Left cardiac atrium (tissue), 4 donors: Measurements from ENCODE around the gene KCNK4. TPM values are rescaled to one million over a fixed set of nuclear protein-coding genes. Genes with fewer than 3 reads are reported as not detected.

Experiments used
- ATAC-seq, 2 donors: fragments of 200-7000 bp; cut with Tn5 transposase; one replicate each; pipeline ENCODE4 v1.9.1; 2020; ENCODE audit warnings: mild to moderate bottlenecking in 2 of 2, moderate library complexity in 2 of 2
- DNase-seq: peaks from one replicate; pipeline ENCODE4 v3.0.0-alpha.2; 2020
- intact Hi-C, 2 donors: fragments of 100-400 bp; cut with DNase I; formaldehyde crosslinking; loops; one replicate each; pipeline versions ENCODE4 v1.14.1 to v1.15.1; 2022 to 2023
- microRNA-seq, 2 donors: library from miRNA; unstranded; fragments of <30 nt; microRNA quantifications; one replicate each; pipeline ENCODE4 v1.2.0, GENCODE V29; 2020
- total RNA-seq, 2 donors: library from RNA; stranded (reverse); fragmentation: NEBNext Ultra II Directional; extraction: Animal tissue kit (Norgen Biotek cat#: 25700); gene quantifications; one replicate each; pipeline ENCODE4 v1.2.1, GENCODE V29; 2021
- donor health status: DM: no; HTN: yes; CAD: no.
- donor health status: DM: no; HTN: yes; CAD: no; lungs with severe emphysema.
- donor health status: DM: yes; HTN: yes; CAD: no.
- donor health status: Dilated cardiomyopathy.

The KCNK4 gene
- total RNA-seq, 2 donors from 2014 or later = 0.13 TPM; not detected in 1

GRCh38 chr11:64348383-64349024 lies 57.4 kb downstream of the KCNK4 start:
- intact Hi-C loops = no loop called here
- ATAC-seq = peak in 1 of 2 donors; percentile 67
- no peak for DNase-seq

GRCh38 chr11:64349025-64349387 lies 57.9 kb downstream of the KCNK4 start:
- DNase-seq = no peak
- intact Hi-C loops = no loop called here
- no peak for ATAC-seq

- intact Hi-C loops = no loop called here
- ATAC-seq = no peak
These were observed 58.3 kb downstream of the KCNK4 start for GRCh38 chr11:64349404-64349803.

More at GRCh38 chr11:64349404-64349803, 58.3 kb downstream of the KCNK4 start:
- DNase-seq = no peak

Small RNA genes within 50 kb of the gene (microRNA-seq; reads per million reads assigned to microRNA genes)
- gene MIR7155 = 0.60 to 1.1 reads per million in 2 donors

Other genes with a start within 250 kb of the KCNK4 start
- 10 to 100 TPM; 37.9 to 48.0 TPM for gene MACROD1, start 125.2 kb upstream of the KCNK4 start, total RNA-seq
- 100 to 1,000 TPM; 102 to 125 TPM for gene STIP1, start 105.1 kb upstream of the KCNK4 start, total RNA-seq
- 10 to 100 TPM; 23.8 to 25.8 TPM for gene FERMT3, start 84.6 kb upstream of the KCNK4 start, total RNA-seq
- 10 to 100 TPM; 59.6 to 61.2 TPM for gene TRPT1, start 65.1 kb upstream of the KCNK4 start, total RNA-seq
- gene NUDT22, start 65.0 kb upstream of the KCNK4 start, total RNA-seq = 10 to 100 TPM; 58.8 to 82.0 TPM
- 10 to 100 TPM; 49.2 to 49.3 TPM for gene DNAJC4, start 60.8 kb upstream of the KCNK4 start, total RNA-seq
- 100 to 1,000 TPM; 276 to 310 TPM for gene VEGFB, start 56.7 kb upstream of the KCNK4 start, total RNA-seq
- 10 to 100 TPM; 63.9 to 66.9 TPM for gene FKBP2, start 50.2 kb upstream of the KCNK4 start, total RNA-seq
- 100 to 1,000 TPM; 122 to 135 TPM for gene PPP1R14B, start 44.4 kb upstream of the KCNK4 start, total RNA-seq
- gene PLCB3, start 39.8 kb upstream of the KCNK4 start, total RNA-seq = 10 to 100 TPM; 13.6 to 14.4 TPM
- gene BAD, start 6.6 kb upstream of the KCNK4 start, total RNA-seq = 10 to 100 TPM; 68.9 to 96.3 TPM
- 10 to 100 TPM; 31.6 to 32.6 TPM for gene GPR137, start 5.5 kb upstream of the KCNK4 start, total RNA-seq
- under 1 TPM in 1 of 2 donors, not detected in 1; 0.32 TPM for gene CATSPERZ, start 9.1 kb downstream of the KCNK4 start, total RNA-seq
- 100 to 1,000 TPM; 147 to 150 TPM for gene ESRRA, start 14.2 kb downstream of the KCNK4 start, total RNA-seq
- gene TRMT112, start 26.3 kb downstream of the KCNK4 start, total RNA-seq = 100 to 1,000 TPM in 1 of 2 donors, 10 to 100 TPM in 1; 94.1 to 101 TPM
- 100 to 1,000 TPM; 264 to 298 TPM for gene PRDX5, start 26.8 kb downstream of the KCNK4 start, total RNA-seq
- 10 to 100 TPM in 1 of 2 donors, 1 to 10 TPM in 1; 9.2 to 10.6 TPM for gene CCDC88B, start 48.9 kb downstream of the KCNK4 start, total RNA-seq
- gene RPS6KA4, start 67.9 kb downstream of the KCNK4 start, total RNA-seq = 10 to 100 TPM; 18.1 to 20.1 TPM